ENCODE results near the gene ACOT11. TPM values are rescaled to one million over a fixed set of nuclear protein-coding genes. Genes with fewer than 3 reads are reported as not detected.
A peak's percentile ranks its signal among the peaks of the same experiment; 100 is the strongest.

The ACOT11 gene
- total and polyA plus RNA-seq, 9 of the 15 experiments (the other 6 are each of a cell fraction or from before 2014, with no cell fraction given): 0.04 to 1.2 (median 0.64) TPM; not detected in 2

GRCh38 chr1:54499360-54500106 is 48.5 kb upstream of the ACOT11 start (continued):
- no peak for TF ChIP-seq DEAF1 (CRISPR knock-in tag; IDR thresholded peaks at IDR 0.05)
- TF ChIP-seq KDM5B (IDR thresholded peaks at IDR 0.05; ENCODE audit: insufficient replicate concordance, low read depth, low read length): peak; percentile 37
- TF ChIP-seq ETV1 (tag; conservative IDR thresholded peaks at IDR 0.05; ENCODE audit: low read depth): peak; percentile 52
- 0 out of 2 replicates have a peak, but pooled peaks have one; percentile 14 for TF ChIP-seq CBX1 (IDR thresholded peaks at IDR 0.05; ENCODE audit: low read depth)
- TF ChIP-seq PHF8 (IDR thresholded peaks at IDR 0.05; ENCODE audit: borderline replicate concordance, low read length): peak; percentile 48; the same call in 1 of the 2 replicates
- peak; percentile 63; the same call in 1 of the 2 replicates for TF ChIP-seq ETV5 (CRISPR knock-in tag; IDR thresholded peaks at IDR 0.05; ENCODE audit: low read depth)
- 0 out of 2 replicates have a peak, but pooled peaks have one; percentile 22 for TF ChIP-seq TFAP4 (CRISPR knock-in tag; IDR thresholded peaks at IDR 0.05; ENCODE audit: borderline replicate concordance)
